Left cardiac atrium (tissue), 4 donors: ENCODE measurements around the gene RYR1. TPM values are rescaled to one million over a fixed set of nuclear protein-coding genes. Genes with fewer than 3 reads are reported as not detected.
"Not testable (repeated sequence)": the region's sequence is repeated elsewhere in the genome, so short reads cannot be mapped to it uniquely, and the experiment has no call there.

Experiments used
- ATAC-seq, 2 donors: fragments of 200-7000 bp; cut with Tn5 transposase; one replicate each; pipeline ENCODE4 v1.9.1; 2020; ENCODE audit warnings: mild to moderate bottlenecking in 2 of 2, moderate library complexity in 2 of 2
- DNase-seq: peaks from one replicate; pipeline ENCODE4 v3.0.0-alpha.2; 2020
- intact Hi-C, 2 donors: fragments of 100-400 bp; cut with DNase I; formaldehyde crosslinking; loops; one replicate each; pipeline versions ENCODE4 v1.14.1 to v1.15.1; 2022 to 2023
- total RNA-seq, 2 donors: library from RNA; stranded (reverse); fragmentation: NEBNext Ultra II Directional; extraction: Animal tissue kit (Norgen Biotek cat#: 25700); gene quantifications; one replicate each; pipeline ENCODE4 v1.2.1, GENCODE V29; 2021
- donor health status: DM: no; HTN: yes; CAD: no.
- donor health status: DM: no; HTN: yes; CAD: no; lungs with severe emphysema.
- donor health status: DM: yes; HTN: yes; CAD: no.
- donor health status: Dilated cardiomyopathy.

RYR1 gene
- total RNA-seq, 2 donors from 2014 or later: 1.3 to 3.0 TPM

DNA sequence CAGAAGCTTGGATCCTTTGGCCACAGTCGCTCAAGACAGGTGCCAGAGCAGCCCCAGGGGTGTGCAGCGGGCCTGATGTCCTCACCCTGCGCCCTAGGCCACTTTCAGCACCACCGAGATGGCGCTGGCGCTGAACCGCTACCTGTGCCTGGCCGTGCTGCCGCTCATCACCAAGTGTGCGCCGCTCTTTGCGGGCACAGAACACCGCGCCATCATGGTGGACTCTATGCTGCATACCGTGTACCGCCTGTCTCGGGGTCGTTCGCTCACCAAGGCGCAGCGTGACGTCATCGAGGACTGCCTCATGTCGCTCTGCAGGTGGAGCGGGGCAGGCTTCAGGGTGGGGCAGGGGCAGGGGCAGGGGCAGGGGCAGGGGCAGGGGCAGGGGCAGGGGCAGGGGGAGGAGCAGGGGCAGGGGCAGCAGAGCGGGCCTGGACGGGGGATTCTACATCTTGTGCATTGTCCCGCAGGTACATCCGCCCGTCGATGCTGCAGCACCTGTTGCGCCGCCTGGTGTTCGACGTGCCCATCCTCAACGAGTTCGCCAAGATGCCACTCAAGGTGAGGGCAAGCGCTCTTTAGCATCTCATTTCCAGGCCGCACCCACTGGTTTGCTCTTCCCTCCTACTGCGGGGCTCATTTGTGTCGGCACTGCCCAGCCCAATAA lies 69.1 kb downstream of the RYR1 start:
- intact Hi-C loops: no loop called here
- ATAC-seq (no peak), DNase-seq (no peak)

DNA sequence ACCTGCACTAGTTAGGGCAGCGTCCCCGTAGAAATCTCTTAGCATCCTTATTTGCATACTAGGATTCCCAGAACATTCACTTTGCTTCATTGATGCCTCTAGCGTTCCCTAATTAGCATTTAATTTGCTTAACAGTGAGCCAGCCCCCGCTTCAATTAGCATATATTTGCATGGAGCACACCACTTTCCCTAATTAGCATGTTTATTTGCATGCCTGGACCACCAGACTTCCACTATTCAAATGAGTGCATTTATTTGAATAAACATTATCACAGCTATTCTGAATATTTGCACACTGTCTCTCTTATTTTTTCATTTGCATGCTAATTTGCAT lies 69.6 kb downstream of the RYR1 start:
- ATAC-seq: no peak
- intact Hi-C loops: no loop called here

GRCh38 chr19:38505958-38506357 lies 72.5 kb downstream of the RYR1 start:
- ATAC-seq (no peak), DNase-seq (no peak)
- intact Hi-C loops: no loop called here

More for the DNA sequence above, 69.6 kb downstream of the RYR1 start:
- DNase-seq: no peak

DNA sequence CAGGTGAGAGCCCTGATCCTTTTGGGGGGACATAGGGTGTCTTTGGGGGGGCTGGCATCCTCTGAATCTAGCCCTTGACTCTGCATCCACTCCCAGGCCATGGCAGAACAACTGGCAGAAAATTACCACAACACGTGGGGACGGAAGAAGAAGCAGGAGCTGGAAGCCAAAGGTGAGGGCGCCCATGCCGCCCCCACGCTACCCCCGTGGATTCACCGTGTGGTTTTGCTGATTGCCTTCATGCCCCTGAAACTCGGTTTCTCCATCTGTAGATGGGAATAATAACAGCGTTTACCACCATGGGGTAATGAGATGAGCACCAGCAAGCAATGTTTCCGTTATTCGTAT lies 72.9 kb downstream of the RYR1 start:
- DNase-seq (no peak), ATAC-seq (no peak)
- intact Hi-C loops: no loop called here

- DNase-seq (peak; percentile 86), ATAC-seq (peak; percentile 90 to 93)
- intact Hi-C loops: no loop called here
These were observed 73.4 kb downstream of the RYR1 start for GRCh38 chr19:38506723-38507550.

- intact Hi-C loops: no loop called here
- no peak for ATAC-seq
These were observed 74.1 kb downstream of the RYR1 start for GRCh38 chr19:38507551-38508127.

DNA sequence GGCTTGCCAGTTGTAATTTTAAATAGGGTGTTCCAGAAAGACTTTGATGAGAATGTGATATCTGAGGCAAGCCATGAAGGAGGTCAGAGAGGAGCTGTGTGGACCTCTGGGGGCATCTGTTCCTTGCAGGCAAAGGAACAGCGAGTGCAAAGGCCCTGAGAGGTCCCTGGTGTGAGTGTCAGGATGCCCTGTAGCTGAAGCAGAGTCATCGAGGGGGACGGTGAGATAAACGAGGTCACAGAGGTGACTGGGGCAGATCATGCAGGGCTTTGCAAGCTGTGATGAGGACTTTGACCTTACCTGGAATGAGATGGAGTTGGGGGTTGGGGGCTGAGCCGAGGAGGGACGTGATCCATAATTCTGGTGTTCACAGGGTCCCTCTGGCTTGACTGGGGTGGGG lies 75.0 kb downstream of the RYR1 start:
- intact Hi-C loops: no loop called here
- DNase-seq (no peak), ATAC-seq (no peak)

More at GRCh38 chr19:38507551-38508127, 74.1 kb downstream of the RYR1 start:
- no peak for DNase-seq

DNA sequence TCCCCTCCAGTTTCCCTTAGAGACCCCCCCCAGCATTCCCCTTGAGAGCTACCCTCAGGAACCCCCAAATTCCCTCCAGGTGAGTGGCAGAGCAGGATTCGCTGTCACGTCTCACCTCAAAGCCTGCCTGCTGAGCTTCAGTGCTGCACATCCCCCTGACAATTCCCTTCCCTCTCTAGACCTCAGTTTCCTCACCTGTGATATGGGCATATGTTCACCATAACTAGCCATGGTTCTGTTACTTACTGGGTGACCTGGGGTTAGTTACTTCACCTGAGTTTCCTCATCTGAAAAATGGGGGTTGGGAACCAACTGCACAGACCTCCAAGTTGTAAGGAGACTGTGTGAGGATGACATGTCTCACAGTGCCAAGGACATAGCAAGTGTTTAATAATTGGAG lies 75.5 kb downstream of the RYR1 start:
- DNase-seq (no peak), ATAC-seq (no peak)
- intact Hi-C loops: no loop called here

DNA sequence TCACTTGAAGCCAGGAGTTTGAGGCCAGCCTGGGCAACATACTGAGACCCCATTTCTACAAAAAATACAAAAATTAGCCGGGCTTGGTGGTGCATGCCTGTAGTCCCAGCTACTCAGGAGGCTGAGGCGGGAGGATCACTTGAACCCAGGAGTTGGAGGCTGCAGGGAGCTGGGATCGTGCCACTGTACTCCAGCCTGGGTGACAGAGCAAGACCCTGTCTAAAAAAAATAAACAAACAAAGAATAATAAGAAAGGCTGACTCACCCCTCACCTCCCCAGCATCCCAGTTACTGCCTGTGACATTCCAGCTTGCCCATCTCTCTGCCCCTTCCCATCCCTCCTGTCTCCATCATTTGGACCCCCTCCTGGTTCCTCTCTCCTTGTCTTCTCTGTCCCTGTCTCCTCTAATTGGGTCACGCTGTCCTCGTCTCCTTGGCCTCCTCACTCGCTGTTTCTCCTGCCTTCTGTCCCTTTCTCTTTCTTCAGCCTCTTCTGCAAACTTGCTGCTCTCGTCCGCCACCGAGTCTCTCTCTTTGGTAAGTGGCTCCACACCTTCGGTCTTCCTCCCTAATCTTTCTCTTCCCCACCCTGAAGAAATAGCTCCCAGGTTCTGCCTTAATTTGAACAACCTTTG lies 77.7 kb downstream of the RYR1 start:
- intact Hi-C loops: no loop called here
- DNase-seq (no peak), ATAC-seq (no peak)

GRCh38 chr19:38512277-38512676 lies 78.8 kb downstream of the RYR1 start:
- DNase-seq (no peak), ATAC-seq (no peak)
- intact Hi-C loops: no loop called here

GRCh38 chr19:38513156-38513555 lies 79.7 kb downstream of the RYR1 start:
- DNase-seq, ATAC-seq, intact Hi-C loops: not testable (repeated sequence)

DNA sequence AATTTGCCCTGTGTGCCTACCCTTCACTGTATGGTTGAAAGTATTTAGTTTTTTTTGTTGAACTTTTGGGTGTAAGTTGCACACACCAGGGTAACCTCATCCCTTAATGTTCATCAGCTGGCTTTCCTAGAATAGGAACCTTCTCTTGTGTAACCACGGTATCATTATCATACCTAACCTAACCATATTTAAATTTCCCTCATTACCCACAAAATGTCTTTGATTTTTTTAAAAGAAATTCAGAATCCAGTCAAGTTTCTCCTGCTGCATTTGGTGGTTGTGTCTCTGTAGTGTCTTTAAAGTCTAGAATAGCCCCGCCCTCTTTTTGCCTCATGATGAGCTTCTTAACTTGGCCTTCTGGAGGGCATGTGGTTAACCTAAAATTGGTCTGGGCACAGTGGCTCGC lies 80.3 kb downstream of the RYR1 start:
- no peak for ATAC-seq
- DNase-seq: no peak
- intact Hi-C loops: no loop called here

DNA sequence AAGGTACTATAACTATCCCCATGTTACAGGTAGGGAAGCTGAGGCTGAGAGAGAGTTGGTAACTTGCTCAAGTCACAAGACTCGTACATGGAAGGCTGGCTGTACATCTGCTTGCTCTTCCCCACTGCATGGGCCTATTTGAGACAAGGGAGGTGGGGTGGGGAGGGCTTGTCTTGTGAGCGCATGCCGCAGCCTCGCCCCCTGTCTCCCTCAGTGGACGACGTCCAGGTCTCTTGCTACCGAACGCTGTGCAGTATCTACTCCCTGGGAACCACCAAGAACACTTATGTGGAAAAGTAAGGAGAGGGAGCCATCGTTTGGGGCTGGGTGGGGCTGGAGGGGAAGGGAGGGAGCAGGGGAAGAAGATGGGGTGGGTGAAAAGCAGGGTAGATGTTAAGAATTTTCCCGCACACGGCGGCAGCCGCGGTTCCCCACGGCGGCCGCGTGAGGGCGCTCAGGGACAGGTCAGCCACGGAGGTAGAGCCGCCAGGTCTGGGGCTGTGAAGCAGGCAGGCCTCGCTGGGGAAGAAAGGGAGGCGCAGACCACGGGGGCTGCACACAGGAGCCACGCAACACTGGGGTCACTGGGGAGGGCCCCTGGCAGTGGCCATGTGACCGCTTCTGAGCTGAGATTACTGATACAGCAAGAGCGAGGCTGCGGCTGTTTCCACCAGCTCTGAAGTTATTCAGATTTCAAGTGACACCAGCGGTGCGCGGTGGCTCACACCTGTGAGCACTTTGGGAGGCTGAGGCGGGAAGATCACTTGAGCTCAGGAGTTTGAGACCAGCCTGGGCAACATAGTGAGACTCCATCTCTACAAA lies 81.5 kb downstream of the RYR1 start:
- DNase-seq: peak; percentile 70
- intact Hi-C loops: no loop called here
- ATAC-seq: peak; percentile 88 to 89

DNA sequence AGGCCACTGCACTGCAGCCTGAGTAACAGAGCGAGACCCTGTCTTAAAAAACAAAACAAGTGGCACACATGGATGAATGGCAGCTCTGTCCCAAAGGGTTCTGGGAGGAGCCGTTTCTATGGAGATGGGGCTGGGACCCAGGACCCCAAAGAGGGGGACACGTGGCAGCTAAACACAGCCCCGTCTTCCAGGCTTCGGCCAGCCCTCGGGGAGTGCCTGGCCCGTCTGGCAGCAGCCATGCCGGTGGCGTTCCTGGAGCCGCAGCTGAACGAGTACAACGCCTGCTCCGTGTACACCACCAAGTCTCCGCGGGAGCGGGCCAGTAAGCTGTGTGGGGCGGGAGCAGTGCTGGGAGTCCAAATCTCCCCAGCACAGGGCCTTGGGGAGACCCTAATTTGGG lies 82.4 kb downstream of the RYR1 start:
- DNase-seq (no peak), ATAC-seq (no peak)
- intact Hi-C loops: no loop called here

DNA sequence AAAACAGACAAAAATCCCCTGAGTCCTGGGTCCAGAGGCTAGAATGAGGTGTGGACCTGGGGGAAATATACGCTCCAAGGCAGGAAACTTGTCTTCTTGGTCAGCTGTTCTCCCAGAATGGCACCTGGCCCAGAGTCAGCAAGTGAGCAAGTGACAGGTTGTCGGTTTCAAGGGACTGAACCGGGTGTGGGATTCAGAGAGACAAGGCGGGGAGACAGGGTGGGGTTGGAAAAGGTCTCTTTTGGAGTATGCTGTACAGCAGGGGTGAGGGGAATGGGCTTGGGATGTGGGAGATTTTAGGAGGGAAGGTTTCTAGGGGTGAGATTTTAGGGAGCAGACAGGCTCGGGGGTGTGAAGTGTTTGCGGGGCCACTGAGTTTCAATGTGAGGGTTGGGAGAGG lies 83.3 kb downstream of the RYR1 start:
- DNase-seq (no peak), ATAC-seq (no peak)
- intact Hi-C loops: no loop called here

- DNase-seq: no peak
- intact Hi-C loops: no loop called here
- no peak for ATAC-seq
These were observed 83.8 kb downstream of the RYR1 start for GRCh38 chr19:38517321-38517720.

DNA sequence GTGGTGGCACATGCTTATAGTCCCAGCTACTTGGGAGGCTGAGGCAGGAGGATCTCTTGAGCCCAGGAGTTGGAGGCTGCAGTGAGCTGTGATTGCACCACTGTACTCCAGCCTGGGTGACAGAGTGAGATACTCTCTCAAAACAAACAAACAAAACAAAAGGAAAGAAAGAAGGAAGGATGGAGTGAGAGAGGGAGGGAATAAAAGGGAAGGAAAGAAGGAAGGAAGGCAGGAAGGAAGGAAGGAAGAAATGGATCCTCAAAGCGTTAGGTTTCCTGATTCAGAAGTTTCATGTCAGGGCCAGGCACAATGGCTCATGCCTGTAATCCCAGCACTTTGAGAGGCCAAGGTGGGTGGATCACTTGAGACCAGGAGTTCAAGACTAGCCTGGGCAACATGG lies 84.5 kb downstream of the RYR1 start:
- ATAC-seq, intact Hi-C loops, DNase-seq: not testable (repeated sequence)

DNA sequence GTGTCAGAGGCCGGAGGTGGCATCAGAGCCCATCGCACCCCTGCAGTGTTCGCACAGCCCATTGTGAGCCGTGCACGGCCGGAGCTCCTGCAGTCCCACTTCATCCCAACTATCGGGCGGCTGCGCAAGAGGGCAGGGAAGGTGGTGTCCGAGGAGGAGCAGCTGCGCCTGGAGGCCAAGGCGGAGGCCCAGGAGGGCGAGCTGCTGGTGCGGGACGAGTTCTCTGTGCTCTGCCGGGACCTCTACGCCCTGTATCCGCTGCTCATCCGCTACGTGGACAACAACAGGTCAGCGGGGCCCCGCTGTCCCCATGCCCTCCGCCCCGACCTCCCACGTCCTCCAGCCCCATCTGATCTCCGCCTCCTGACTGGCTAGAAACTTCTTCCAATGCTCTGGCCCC lies 85.7 kb downstream of the RYR1 start:
- intact Hi-C loops: no loop called here
- no peak for ATAC-seq
- no peak for DNase-seq

- no peak for ATAC-seq
- intact Hi-C loops: no loop called here
- no peak for DNase-seq
These were observed 86.5 kb downstream of the RYR1 start for GRCh38 chr19:38519988-38520387.
